Gastrocnemius medialis (tissue), 4 donors: ENCODE data around the gene SFXN3. TPM values are rescaled to one million over a fixed set of nuclear protein-coding genes. Genes with fewer than 3 reads are reported as not detected.
A peak's percentile ranks its signal among the peaks of the same experiment; 100 is the strongest.

Source experiments
- ATAC-seq, 2 donors: fragments of 150-250 bp; one replicate each; pipeline ENCODE4 v1.9.1; 2016
- DNase-seq, 2 donors: peaks; one replicate each; pipeline ENCODE4 v3.0.0-alpha.2; 2019
- H3K27ac ChIP-seq, 4 donors: fragments of 200-600 bp; sonication (generic); 1 replicate in 1 of 4; 2 replicates in 3 of 4; pipeline ENCODE4 v1.5.1; 2016 to 2018; ENCODE audit warnings: mild to moderate bottlenecking in 2 of 4, moderate library complexity in 1 of 4
- H3K27me3 ChIP-seq, 3 donors: fragments of 200-600 bp; sonication (generic) in 2 of 3; 1 replicate in 1 of 3; 2 replicates in 2 of 3; pipeline versions ENCODE4 v1.5.1 to v1.6.0; 2016 to 2019; ENCODE audit warnings: mild to moderate bottlenecking in 1 of 3, moderate library complexity in 1 of 3
- H3K36me3 ChIP-seq, 2 donors: fragments of 200-600 bp; sonication (generic) in 1 of 2; one replicate each; pipeline ENCODE4 v1.5.1; 2017 to 2018
- H3K4me1 ChIP-seq, 2 donors: fragments of 200-600 bp; sonication (generic) in 1 of 2; one replicate each; pipeline ENCODE4 v1.5.1; 2016 to 2017; ENCODE audit warnings: mild to moderate bottlenecking in 2 of 2
- H3K4me3 ChIP-seq, 4 donors: fragments of 200-600 bp; sonication (generic) in 3 of 4; 1 replicate in 1 of 4; 2 replicates in 3 of 4; pipeline ENCODE4 v1.5.1; 2016 to 2019; ENCODE audit warnings: mild to moderate bottlenecking in 2 of 4
- H3K9me3 ChIP-seq, 3 donors: fragments of 200-600 bp; sonication (generic) in 2 of 3; 1 replicate in 1 of 3; 2 replicates in 2 of 3; pipeline ENCODE4 v1.5.1; 2016 to 2019
- POLR2A ChIP-seq, 2 donors: fragments of 450-650 bp; IDR thresholded peaks; one replicate each; pipeline ENCODE4 v1.6.1; 2017; ENCODE audit warnings: antibody characterized with exemption in 2 of 2, mild to moderate bottlenecking in 2 of 2, moderate library complexity in 2 of 2
- in situ Hi-C, 4 donors: fragments of 200-750 bp; cut with MboI; loops; one replicate each; pipeline versions ENCODE4 v1.15.0 to v1.8.0; 2017; ENCODE audit warnings: low sequenced_read_pairs in 4 of 4
- intact Hi-C: fragments of 100-400 bp; cut with DNase I; formaldehyde crosslinking; loops from one replicate; pipeline ENCODE4 v1.15.1; 2023; ENCODE audit warnings: low total_unique reads
- total RNA-seq, 4 donors: library from RNA; depleted of rRNA; stranded (reverse); fragments of >200 nt; gene quantifications; one replicate each; pipeline versions ENCODE4 v1.1.0 to v1.2.3, GENCODE V29; 2016
- TF ChIP-seq, protein P1 (sequence below), 5 experiments: fragments of 450-650 bp in 3 of 5; fragments of 200-600 bp in 2 of 5; sonication (generic) in 2 of 5; IDR thresholded peaks in 4 of 5; conservative IDR thresholded peaks in 1 of 5; 1 replicate in 4 of 5; 2 replicates in 1 of 5; pipeline ENCODE4 v1.5.1; 2016 to 2019; ENCODE audit warnings: antibody characterized with exemption in 5 of 5, mild to moderate bottlenecking in 3 of 5, moderate library complexity in 3 of 5

SFXN3 gene
- total RNA-seq, 4 donors from 2014 or later, result 4.2 to 9.5 (median 7.0) TPM

DNA sequence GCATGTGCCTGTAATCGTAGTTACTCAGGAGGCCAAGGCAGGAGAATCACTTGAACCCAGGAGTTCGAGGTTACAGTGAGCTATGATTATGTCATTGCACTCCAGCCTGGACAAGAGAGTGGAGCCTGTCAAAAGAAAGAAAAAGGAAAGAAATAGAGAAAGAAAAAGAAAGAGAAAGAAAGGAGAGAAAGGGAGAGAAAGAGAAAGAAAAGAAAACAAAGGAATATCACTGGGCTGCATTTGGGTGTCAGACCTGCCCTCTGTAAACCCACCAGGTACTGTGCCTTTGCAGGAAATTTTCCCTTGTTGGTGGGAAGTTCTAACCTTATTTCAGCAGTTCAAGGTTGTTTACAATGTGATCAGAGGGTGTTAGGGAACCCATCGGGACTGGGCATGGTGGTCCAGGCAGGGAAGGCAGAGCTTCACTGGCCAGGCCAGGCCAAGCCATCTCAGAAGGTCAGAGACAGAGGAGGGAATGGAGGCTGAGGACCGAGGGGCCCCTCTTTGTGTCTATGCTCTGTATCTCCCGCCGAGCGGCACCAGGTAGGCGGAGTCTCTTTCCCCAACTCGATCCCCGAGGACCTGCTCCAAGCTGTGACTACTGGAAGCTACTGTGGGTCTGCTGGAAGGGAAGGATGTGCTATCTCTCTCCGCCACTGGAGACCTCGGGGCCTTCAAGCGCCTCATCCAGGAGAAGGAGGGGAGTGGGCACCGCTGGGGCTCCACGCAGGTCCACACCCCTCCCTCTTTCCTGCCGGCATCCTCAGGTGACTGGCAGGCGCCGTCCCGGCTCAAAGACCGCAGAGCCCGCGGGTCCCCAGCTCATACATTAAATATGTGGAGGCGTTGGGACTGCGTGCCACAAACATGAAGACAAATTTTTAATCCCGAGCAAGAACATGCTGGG is 15.6 kb downstream of the SFXN3 start:
- no peak overlapping the region for H3K27ac ChIP-seq
- in situ Hi-C loops (loop anchor here in 1 of 4 donors (10.0 kb wide), 1 partner anchor 98 kb away; no protein-coding TSS in a partner anchor), intact Hi-C loops (no loop called here)
- ATAC-seq, result no peak
- no peak for DNase-seq
- H3K4me3 ChIP-seq, result no peak overlapping the region
- H3K27me3 ChIP-seq, result peaks cover 34 to 42% (median 40%) of the 10 kb centered on the region in 3 donors
- H3K4me1 ChIP-seq, result peaks cover 20 to 30% of the 10 kb centered on the region in 2 donors
- no peaks in the 10 kb centered on the region for H3K9me3 ChIP-seq
- no peaks in the 10 kb centered on the region for H3K36me3 ChIP-seq
- TF ChIP-seq POLR2A (IDR thresholded peaks at IDR 0.05), result no peak
- TF ChIP-seq, protein P1, sequence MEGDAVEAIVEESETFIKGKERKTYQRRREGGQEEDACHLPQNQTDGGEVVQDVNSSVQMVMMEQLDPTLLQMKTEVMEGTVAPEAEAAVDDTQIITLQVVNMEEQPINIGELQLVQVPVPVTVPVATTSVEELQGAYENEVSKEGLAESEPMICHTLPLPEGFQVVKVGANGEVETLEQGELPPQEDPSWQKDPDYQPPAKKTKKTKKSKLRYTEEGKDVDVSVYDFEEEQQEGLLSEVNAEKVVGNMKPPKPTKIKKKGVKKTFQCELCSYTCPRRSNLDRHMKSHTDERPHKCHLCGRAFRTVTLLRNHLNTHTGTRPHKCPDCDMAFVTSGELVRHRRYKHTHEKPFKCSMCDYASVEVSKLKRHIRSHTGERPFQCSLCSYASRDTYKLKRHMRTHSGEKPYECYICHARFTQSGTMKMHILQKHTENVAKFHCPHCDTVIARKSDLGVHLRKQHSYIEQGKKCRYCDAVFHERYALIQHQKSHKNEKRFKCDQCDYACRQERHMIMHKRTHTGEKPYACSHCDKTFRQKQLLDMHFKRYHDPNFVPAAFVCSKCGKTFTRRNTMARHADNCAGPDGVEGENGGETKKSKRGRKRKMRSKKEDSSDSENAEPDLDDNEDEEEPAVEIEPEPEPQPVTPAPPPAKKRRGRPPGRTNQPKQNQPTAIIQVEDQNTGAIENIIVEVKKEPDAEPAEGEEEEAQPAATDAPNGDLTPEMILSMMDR (IDR thresholded peaks at IDR 0.05 in 4 of 5, conservative IDR thresholded peaks at IDR 0.05 in 1 of 5), result no peak

DNA sequence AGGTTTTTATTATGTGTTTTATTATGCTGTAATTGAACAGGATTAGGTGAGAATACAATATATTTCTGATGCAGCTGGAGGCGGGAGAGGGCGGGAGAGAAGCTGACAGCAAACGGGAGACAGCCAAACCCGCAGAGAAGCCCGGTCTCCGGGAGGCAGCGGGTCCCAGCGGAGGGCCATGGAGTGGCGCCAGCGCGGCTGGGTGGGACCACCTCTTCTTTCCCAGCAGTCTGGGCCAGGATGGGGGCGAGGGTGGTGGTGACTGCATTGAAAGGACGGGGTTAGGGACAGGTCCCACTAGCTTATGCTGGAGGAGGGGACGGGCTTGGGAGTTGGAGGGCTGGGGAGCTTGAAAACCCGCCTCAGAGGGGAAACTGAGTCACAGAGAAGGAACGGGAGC is 16.2 kb downstream of the SFXN3 start:
- intact Hi-C loops, result no loop called here
- DNase-seq, result no peak
- Histone ChIP-seq H3K9me3 (no peaks in the 10 kb centered on the region), H3K27ac (no peak overlapping the region), H3K27me3 (peaks cover 34 to 42% (median 40%) of the 10 kb centered on the region in 3 donors), H3K36me3 (no peaks in the 10 kb centered on the region), H3K4me1 (peaks cover 18 to 30% of the 10 kb centered on the region in 2 donors), H3K4me3 (no peak overlapping the region)
- no peak for ATAC-seq
- in situ Hi-C loops, result loop anchor here in 1 of 4 donors (10.0 kb wide), 1 partner anchor 98 kb away; no protein-coding TSS in a partner anchor
- TF ChIP-seq, protein P1 (IDR thresholded peaks at IDR 0.05 in 4 of 5, conservative IDR thresholded peaks at IDR 0.05 in 1 of 5), result no peak
- TF ChIP-seq POLR2A (IDR thresholded peaks at IDR 0.05), result no peak

DNA sequence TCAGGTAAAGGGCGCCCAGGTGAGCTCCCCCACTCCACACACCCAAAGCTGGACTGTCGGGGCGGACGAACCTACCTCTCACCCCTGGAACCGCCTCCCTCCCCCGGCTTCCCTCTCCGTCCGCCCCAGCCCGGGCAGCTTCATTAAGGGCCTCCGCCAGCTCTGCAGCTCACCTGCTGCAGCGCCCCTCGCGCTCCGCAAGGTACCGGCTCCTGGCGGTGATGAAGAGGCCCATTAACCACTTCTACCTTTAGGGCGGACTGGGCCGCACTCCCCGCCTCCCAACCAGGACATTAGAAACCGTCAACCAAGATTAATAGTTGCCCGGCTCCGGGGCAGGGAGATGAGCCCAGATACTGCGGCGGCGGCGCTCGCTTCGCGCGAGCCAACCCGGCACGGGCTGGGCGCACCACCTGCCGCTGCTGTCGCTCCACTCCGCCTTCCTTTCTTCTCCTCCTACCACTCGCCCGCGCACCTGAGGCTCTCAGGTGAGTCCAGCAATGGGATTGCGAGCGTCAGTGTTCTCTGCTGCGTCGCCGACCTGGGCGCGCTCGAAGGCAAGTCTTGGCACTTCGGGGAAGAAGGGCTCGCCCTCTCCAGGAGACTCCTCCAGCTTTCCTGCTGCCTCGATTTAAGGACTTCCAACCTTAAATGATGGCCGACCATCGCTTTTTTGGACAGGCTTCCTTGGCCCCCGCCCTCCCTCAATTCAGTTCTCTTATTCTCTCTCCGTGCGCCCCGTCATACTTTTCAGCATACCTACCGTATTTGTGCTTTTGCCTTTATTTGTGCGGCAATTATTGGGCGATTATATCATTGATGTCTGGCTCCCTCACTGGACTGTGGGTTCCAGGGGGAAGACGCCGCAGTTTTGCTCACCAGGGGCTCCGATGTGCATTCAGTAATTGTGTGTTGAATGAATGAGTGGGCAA is 17.2 kb downstream of the SFXN3 start:
- intact Hi-C loops, result no loop called here
- H3K9me3 ChIP-seq, result no peaks in the 10 kb centered on the region
- TF ChIP-seq, protein P1 (IDR thresholded peaks at IDR 0.05 in 4 of 5, conservative IDR thresholded peaks at IDR 0.05 in 1 of 5), result no peak
- TF ChIP-seq POLR2A (IDR thresholded peaks at IDR 0.05), result no peak
- H3K27me3 ChIP-seq, result peaks cover 34 to 42% (median 40%) of the 10 kb centered on the region in 3 donors
- in situ Hi-C loops, result loop anchor here in 1 of 4 donors (10.0 kb wide), 1 partner anchor 97 kb away; no protein-coding TSS in a partner anchor
- H3K4me3 ChIP-seq, result no peak overlapping the region
- H3K36me3 ChIP-seq, result no peaks in the 10 kb centered on the region
- H3K4me1 ChIP-seq, result peaks cover 16 to 25% of the 10 kb centered on the region in 2 donors
- no peak for DNase-seq
- no peak overlapping the region for H3K27ac ChIP-seq
- no peak for ATAC-seq

DNA sequence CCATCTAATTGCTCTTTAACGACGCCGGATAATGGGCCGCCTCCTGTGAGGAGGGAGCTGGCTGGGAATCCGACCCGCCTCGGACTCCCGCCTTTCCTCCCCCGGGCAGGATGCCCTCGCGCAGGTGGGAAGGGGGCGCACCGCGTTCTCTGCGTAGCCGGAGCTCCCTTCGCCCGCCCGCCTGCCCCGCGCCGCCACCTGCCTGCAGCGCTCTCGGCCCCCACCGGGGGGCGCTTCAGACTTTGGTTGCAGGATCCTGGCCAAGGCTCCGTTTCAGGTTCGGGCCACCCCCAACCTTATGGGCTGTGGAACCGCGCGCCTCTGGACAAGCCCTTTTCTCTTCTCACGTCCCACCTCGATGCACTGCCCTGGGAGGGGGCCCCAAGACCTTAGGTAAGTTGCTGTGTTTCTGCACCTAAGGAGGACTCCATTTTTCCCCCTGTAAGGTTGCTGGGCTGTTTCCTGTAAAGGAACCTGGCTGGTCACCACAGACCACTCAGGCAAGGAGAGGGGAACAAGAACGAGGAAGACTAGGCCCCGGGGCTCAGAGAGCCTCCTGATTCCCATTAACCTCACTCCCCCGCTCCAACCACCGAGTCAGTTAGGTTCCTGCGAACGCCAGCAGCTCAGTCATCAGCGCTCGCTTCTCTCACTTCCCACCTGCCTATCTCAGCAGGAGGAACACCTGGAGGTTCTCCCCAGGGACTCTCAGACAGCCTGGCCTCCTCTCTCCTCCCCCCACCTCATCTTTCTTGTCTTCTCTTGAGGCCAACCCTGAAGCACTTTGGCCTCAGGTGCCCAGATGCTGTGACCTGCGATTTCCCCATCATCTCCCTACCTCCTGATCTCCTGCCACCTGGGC is 19.4 kb downstream of the SFXN3 start:
- ATAC-seq (peak; percentile 40 to 50), DNase-seq (peak in 1 of 2 donors; percentile 57)
- Histone ChIP-seq H3K36me3 (no peaks in the 10 kb centered on the region), H3K27ac (no peak overlapping the region), H3K4me1 (peaks cover 12 to 21% of the 10 kb centered on the region in 2 donors), H3K4me3 (peak overlapping the region; percentile 1 to 47 (median 24)), H3K9me3 (no peaks in the 10 kb centered on the region), H3K27me3 (peaks cover 34 to 42% (median 40%) of the 10 kb centered on the region in 3 donors)
- TF ChIP-seq POLR2A (IDR thresholded peaks at IDR 0.05), result no peak
- TF ChIP-seq, protein P1 (IDR thresholded peaks at IDR 0.05 in 4 of 5, conservative IDR thresholded peaks at IDR 0.05 in 1 of 5), result peak; percentile 61 to 92 (median 84)
- in situ Hi-C loops, result no loop called here
- intact Hi-C loops, result no loop called here
